ENCODE results near the gene IGFBP7.

Gene IGFBP7

DNA sequence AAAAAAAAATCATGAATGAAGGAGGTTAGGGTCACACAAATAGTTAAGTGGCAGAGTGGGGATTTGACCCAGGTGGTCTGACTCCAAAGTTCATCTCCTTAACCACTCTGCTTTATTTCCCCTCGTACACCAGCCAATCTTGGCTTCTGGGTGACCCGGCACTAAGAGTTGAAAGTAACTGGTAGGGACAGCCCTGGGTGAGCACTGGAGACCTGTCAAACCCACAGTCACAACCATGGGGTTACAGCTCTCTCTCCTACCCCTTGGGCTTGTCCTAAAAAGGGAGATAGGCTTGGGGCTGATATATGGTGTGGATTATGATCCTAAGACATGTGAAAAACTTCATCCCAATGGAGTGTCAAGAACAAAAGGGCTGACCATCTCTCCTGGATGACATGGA, 12.5 kb downstream of the IGFBP7 start:
- no peak for DNase-seq (ENCODE audit: low spot score)

- no peak for DNase-seq (ENCODE audit: low spot score)
Observed at GRCh38 chr4:57095956-57096355, 14.2 kb downstream of the IGFBP7 start.

- DNase-seq (ENCODE audit: low spot score) = no peak
Observed at GRCh38 chr4:57095245-57095644, 14.9 kb downstream of the IGFBP7 start.

- DNase-seq (ENCODE audit: low spot score) = no peak
Observed at GRCh38 chr4:57094832-57095223, 15.4 kb downstream of the IGFBP7 start.

DNA sequence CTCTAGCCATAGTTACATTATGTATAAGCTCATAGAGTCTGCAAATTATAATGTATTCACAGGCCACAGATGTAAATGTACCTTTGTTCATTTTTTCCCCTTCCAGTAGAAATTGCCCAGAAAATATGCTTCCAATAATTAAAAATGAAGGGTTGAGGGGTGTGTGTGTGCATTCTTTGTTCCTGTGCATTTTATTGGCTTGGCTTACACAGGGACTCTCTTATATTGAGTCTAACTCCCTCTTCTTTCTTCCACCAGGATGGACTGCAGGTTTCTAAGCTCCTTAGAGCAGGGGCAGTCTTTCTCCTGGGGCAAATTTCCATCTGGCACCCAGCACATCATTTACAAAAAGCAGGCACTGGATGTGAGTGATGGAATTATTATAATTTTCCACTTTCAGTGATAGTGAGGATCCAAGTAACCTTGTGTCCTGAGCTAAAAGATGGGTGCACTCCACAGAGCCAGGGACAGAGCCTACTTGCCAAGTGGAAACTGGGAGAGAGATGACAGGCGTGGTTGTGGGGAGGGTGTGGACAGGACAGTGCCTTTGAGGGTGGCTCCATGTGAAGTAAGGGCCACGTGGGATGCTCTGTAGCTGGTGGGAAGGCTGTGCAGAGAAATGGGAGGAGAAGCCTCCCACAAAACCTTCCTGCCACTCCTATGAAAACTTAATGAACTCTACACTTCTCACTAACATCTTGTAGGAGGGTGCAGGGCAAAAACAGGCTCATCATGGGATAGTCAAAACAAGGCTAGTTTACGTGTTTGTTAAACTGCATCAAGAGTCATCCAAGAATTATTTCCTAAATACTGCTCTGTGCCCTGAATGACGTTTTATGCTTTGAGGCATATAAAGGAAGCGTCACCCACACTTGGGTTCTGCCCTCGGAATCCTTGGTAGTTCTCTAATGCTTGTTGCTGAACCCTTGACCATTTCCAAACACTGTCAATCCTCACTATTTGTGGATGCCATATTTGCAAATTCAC, 16.0 kb downstream of the IGFBP7 start:
- no peak for DNase-seq (ENCODE audit: low spot score)

DNA sequence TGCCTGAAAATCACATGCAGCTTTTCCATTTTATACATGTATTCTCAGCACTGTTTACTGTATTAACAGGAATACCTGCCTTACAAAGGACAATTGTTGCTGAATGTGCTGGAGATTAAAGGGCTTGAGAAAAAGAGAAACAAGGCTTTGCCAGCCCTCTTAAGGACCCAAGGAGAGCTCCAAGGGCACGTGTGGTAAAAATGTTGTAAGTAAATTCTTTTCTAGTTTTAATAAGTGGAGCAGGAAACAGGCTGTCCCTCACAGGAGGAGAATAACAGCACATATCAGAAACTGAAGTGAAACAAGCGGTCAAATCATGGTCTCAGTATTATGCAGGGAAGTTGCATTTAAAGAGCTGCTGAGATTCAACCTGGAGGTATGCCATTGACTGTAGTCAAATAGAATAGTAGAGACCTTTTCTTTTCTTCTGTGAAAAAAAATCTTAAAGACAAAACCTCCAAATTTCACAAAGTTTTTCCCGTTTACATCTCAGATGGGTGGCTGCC, 18.5 kb downstream of the IGFBP7 start:
- no peak for DNase-seq (ENCODE audit: low spot score)

DNA sequence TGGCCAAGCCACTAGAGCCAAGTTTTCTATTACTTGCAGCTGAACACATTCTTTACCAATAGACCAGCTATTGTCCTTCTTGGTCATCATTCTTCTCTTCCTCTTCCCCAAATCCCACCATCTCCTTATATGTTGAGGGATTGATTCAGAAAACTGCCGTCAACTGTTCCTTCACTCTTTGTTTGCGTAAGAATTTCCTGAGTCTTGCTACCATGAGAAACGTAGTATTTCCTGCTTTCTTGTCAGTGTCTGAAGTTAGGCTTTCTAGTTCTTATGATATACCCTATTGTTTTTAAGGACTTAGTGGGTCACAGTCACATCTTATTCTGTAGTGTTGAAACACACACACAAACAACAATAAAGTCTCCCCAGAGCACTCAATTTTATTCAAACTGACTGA, 20.1 kb downstream of the IGFBP7 start:
- DNase-seq (ENCODE audit: low spot score) = no peak

DNA sequence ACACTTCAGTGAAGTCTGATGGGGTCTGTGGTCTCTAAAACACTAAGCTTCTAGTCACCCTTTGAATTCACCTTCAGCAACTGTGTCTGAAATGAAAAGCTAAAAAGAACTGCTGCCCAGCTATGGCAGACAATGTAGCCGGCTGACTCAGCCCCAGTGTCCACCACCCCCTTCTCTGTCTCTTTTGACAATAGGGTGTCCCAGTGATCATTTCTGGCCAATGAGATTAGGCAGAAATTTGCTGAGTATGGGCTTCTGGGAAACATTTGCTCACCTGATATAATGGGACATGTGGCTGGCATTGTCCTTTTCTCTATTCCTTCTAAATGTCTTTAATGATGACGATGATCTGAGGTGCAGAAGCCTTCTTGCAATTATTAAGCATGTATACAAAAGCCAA, 20.6 kb downstream of the IGFBP7 start:
- no peak for DNase-seq (ENCODE audit: low spot score)

DNA sequence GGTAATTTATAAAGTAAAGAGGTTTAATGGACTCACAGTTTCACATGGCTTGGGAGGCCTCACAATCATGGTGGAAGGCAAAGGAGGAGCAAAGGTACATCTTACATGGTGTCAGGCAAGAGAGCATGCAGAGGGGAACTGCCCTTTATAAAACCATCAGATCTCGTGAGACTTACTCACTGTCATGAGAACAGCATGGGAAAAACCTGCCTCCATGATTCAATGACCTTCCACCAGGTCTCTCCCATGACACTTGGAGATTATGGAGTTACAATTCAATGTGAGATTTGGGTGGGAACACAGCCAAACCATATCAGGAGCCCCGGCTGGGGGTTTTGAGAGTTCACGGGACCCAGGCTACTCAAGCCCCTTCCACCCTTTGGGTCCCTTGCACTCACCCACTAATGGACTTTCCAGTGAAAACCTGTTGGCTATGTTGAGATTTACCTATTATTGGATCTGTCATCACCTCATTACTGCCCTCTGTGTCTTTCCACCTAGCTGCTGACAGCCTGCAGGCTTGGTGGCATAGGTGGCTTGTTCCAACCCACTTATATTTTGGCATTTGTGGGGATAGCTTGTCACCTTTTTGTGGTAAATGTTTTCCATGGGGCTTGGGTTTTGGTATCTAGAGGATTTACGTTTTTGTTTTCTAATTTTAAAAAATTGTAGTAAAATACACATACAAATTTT, 24.0 kb downstream of the IGFBP7 start:
- no peak for DNase-seq (ENCODE audit: low spot score)

- DNase-seq (ENCODE audit: low spot score) = no peak
Observed at GRCh38 chr4:57085278-57085677, 24.9 kb downstream of the IGFBP7 start.

- DNase-seq (ENCODE audit: low spot score) = no peak
Observed at GRCh38 chr4:57084360-57084759, 25.8 kb downstream of the IGFBP7 start.

GRCh38 chr4:57083090-57083489, 27.1 kb downstream of the IGFBP7 start:
- no peak for DNase-seq (ENCODE audit: low spot score)

- DNase-seq (ENCODE audit: low spot score) = no peak
Observed at GRCh38 chr4:57081651-57082621, 28.2 kb downstream of the IGFBP7 start.

DNA sequence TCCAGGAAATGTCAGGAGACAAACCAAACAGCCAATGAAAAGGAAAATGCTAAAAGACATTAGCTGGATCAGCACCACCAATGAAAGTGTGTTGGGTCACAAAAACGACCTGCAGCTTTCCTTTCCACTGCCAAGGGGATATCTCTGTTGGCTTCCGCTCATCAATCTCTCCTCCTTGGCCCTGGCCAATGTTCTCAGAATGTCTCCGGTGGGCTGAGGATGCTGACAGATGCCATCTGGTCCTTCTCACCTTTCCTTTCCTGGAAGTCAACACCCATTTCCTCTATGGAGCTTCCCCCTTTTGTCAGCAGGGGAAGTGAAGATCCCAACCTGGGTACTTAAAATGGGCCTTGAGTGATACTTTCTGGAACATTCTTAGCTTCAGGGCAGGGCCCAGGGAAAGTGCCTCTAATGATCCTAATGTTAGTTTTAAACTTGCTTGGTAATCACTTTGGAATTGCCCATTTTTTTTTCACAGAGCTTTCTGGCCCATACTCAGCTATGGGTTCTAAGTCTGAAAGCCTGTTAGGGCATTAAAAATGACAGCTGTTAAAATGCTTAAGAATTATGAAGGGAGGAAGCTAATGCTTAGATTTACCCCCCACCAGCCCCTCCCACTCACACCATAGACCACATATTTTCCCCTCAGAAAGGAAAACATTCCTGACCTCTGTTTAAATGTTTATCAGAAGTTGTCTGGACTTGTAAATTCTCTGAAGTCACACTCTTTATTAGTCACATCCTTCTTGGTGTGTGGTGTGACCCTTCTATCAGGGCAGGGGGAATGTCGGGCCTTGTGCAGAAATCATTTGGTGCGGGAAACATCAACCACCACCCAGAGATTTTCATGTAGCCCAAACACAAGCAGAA, 29.2 kb downstream of the IGFBP7 start:
- DNase-seq (ENCODE audit: low spot score) = no peak

DNA sequence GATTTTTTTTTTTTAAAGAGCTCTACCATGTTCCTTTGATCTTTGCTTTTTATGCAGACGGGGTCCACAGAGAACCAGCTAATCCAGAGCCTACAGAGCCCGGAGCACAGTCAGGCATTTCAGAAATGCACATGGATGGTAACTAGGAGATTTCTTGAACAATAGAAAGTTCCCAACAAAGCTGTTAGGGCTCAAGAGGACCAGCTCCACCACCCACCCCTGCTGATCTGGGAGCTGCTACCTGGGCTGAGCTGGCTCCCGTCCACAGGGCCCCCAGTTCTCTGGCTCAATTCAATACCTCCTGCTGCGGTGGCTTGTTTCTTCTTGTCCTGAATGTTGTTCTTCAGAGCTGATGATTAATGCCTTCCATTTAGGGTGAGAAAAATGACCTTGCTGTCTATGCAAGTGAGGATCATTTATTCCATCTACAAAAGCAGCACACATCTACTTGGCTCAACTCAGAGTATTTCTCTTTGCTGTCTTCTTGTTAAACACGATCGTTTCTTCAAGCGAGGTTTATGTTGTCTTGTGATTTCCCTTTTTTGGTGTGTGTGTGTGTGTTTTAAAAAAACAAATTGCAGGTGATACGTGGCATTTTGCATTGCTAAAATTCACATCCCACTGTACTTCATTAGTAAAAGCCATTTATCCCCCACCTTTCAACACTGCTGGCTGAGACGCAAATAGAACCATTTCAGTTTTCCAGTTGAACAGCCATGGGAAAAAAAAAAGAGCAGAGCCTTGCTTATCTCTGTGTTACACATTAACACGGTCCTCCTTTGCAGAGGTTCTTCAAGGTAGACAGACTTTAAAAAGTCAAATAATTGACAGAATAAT, 31.3 kb downstream of the IGFBP7 start:
- DNase-seq (ENCODE audit: low spot score) = peak; percentile 75

- peak; percentile 39 for DNase-seq (ENCODE audit: low spot score)
Observed at GRCh38 chr4:57077550-57078343, 32.4 kb downstream of the IGFBP7 start.

- no peak for DNase-seq (ENCODE audit: low spot score)
Observed at GRCh38 chr4:57076646-57077045, 33.5 kb downstream of the IGFBP7 start.

DNA sequence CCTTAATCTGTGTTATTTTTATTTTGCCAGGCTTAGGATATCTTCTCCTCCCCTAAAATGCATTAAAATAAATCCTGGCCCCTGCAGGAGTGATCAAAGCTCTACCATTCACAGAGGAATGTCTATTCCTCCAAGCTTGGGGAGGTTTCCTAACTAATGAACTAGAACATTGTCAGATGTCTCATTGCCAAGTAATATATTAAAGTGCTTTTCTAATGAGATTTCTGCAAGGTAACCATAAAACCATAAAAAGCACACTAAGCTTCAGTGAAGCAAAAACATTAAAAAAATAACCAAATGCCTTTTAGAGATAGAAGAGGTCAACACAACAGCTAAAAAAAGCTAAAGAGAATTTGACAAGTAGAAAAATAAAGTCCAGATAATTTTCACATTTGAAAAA, 34.8 kb downstream of the IGFBP7 start:
- DNase-seq (ENCODE audit: low spot score) = no peak

- peak; percentile 16 for DNase-seq (ENCODE audit: low spot score)
Observed at GRCh38 chr4:57074744-57075143, 35.4 kb downstream of the IGFBP7 start.

All from ecto neural progenitor cell (in vitro differentiated cells).